RKO (cell line): ENCODE measurements around the gene CTAG2.
"Not testable (repeated sequence)": the region's sequence is repeated elsewhere in the genome, so short reads cannot be mapped to it uniquely, and the experiment has no call there.

Source experiments
- DNase-seq: peaks from one replicate; pipeline ENCODE4 v3.0.0-alpha.2; 2016; ENCODE audit warnings: low spot score

Gene CTAG2

GRCh38 chrX:154653413-154653812, at the start of gene CTAG2:
Gene CTAG2, minus strand, starts transcription at chrX:154653579. Its CDS starts 64 bp downstream, at chrX:154653515.
- DNase-seq: not testable (repeated sequence)

- DNase-seq: no peak
Measured at GRCh38 chrX:154698630-154699248, 45.4 kb upstream of the CTAG2 start.

- DNase-seq: no peak
Measured at GRCh38 chrX:154696676-154697045, 43.3 kb upstream of the CTAG2 start.

DNA sequence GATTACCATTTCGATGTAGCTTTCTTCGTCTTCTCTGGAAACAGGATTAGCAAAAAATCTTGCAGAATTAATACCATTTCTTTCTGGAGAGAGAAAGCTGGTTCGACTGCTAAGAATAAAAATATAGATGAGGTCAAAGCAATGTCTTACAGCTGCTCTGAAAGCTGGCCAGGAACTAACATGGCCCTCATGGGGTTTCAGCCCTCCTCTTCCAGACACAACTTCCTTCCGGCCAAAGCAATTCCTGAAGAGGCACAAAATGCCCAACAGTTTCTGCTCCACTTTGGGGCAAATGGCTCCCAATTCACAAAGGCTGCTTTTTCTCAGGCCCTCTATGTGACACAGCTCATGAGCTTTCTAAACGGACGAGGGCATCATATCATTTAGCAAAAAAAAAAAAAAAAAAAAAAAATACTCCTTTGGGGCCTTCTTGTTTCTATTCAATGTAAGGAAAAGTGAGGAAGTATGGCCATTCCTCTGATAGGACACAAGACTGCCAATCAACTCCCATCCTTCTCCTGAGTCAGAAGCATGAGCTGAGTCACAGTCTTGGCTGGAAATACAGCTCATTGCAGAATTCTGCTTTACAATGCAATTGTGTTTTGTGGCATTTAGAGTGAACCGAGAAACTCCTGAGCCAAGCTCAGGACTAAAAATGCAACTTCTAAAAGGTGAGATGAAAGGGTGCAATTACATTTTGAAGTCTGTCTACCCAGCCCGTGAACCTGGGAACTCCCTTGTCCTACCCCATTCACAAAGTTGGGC, 42.7 kb upstream of the CTAG2 start:
- DNase-seq: peak; percentile 72

DNA sequence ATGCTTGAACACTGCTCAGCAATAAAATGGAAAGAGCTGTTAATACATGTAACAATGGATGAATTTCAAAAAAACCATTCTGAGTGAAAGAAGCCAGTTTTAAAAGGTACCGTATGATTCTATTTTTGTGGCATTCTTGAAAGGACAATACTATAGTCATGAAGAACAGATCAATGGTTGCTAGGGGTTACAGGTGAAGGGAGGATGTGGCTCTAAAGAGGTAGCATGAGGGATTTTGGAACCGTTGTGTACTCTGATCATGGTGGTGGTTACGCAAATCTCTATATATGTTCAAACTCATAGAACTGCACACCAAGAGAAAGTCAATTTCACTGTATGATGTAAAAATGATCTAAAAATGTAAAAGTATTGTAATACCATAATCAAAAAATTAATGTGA, 40.0 kb upstream of the CTAG2 start:
- DNase-seq: no peak

DNA sequence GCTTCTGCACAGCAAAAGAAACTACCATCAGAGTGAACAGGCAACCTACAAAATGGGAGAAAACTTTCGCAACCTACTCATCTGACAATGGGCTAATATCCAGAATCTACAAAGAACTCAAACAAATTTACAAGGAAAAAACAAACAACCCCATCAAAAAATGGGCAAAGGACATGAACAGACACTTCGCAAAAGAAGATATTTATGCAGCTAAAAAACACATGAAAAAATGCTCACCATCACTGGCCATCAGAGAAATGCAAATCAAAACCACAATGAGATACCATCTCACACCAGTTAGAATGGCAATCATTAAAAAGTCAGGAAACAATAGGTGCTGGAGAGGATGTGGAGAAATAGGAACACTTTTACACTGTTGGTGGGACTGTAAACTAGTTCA, 37.1 kb upstream of the CTAG2 start:
- not testable (repeated sequence) for DNase-seq

DNA sequence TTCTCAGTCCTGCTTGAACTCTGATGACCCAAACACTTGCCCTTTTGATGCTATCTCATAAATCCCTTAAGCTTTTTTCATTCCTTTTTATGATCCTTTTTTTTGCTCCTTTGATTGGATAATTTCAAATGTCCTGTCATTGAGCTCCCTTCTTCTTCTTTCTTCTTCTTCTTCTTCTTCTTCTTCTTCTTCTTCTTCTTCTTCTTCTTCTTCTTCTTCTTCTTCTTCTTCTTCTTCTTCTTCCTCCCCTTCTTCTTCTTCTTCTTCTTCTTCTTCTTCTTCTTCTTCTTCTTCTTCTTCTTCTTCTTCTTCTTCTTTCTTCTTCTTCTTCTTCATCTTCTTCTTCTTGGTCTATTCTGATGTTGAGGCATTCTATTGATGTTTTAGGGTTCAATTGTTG, 18.7 kb upstream of the CTAG2 start:
- not testable (repeated sequence) for DNase-seq

GRCh38 chrX:154670848-154671247, 17.5 kb upstream of the CTAG2 start:
- DNase-seq: not testable (repeated sequence)

- DNase-seq: no peak
Measured at GRCh38 chrX:154661899-154662298, 8.5 kb upstream of the CTAG2 start.

DNA sequence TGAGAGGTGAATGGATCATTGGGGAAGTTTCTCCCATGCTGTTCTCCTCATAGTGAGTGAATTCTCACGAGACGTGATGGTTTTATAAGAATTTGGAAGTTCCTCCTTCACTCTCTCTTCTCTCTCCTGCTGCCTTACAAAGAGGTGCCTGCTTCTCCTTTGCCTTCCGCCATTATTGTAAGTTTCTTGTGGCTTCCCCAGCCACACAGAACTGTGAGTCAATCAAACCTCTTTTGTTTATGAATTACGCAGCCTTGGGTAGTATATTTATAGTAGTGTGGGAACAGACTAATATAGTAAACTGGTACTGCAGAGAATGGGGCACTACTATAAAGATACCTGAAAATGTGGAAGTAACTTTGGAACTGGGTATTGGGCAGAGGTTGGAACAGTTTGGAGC, 7.8 kb upstream of the CTAG2 start:
- no peak for DNase-seq

GRCh38 chrX:154660541-154660940, 7.2 kb upstream of the CTAG2 start:
- DNase-seq: no peak

DNA sequence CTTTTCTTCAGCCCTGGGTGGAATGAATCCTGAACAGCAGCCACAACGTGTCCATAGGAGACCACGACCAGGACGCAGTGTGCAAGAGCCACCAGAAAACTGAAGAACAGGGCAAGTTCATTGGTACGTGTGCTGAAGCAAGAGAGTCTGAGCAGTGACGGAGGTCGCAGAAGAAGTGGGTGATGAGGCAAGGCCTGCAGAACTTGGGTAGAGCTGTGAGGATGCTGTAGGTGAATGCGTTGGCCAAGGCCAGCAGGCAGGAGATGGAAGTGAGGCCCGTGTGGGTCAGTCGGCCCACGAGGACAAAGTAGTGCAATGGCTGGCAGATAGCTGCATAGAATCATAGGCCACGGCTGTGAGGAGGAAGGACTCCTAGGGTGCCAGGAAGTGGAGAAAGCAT, 5.6 kb upstream of the CTAG2 start:
- DNase-seq: no peak

GRCh38 chrX:154658187-154658586, 4.8 kb upstream of the CTAG2 start:
- no peak for DNase-seq

- DNase-seq: no peak
Measured at GRCh38 chrX:154657226-154657805, 3.9 kb upstream of the CTAG2 start.

- no peak for DNase-seq
Measured at GRCh38 chrX:154655786-154656185, 2.4 kb upstream of the CTAG2 start.

GRCh38 chrX:154655346-154655745, 2.0 kb upstream of the CTAG2 start:
- no peak for DNase-seq

DNA sequence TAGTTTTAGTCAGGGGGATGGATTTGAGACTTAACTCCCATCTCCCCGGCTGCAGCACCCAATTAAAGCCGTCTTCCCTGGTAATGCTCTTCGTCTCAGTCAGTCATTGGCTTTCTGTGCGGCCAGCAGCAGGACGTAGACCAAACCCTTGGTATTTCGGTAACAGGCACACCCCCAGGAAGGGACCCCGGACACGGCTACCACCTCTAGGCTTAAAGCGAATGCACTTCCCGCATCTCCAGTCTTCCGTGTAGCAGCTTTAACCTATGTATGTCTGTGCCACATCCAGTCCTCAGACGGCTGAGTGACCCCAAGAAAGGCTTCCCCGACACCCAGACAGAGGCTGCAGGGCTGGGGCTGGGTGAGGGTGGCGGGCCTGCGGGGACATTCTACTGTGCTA, 1.5 kb upstream of the CTAG2 start:
- DNase-seq: no peak

DNA sequence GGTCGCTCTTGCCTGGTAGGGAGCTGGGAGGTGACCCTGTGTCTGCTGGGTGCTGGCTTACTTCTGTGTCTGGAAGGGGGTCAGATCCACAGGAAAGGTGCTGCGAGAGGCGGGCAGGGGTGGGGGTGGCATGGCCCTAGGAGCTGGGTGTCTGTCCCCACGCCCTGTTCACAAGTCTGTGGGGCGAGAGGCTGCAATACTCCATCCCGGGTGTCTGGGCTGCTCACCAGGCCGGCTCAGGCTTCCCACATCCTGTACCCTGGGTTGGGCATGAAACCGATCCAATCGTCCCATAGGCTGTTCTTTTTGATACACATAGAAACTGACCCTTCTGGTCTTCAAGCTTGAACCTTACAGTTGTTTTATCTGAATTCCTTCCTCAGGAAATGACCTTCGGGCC, 993 bp upstream of the CTAG2 start:
- no peak for DNase-seq

DNA sequence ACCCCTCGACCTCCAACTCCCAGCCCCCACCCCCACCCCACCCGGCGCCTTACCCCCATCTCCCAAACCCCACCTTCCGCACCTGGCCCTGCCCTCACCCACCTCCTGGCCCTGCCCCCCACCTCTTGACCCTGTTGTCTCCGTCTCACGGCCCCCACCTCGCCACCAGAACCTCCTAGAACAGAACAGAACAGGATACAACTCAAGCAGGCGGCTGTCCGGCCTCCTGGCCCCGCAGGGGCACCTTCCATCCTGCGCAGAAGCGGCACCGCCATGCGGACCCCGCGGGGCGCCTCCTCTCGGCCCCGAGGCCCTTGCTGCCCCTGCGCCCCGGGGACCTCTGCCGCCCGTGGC, 354 bp downstream of the CTAG2 start:
- no peak for DNase-seq

GRCh38 chrX:154652311-154653047, 900 bp downstream of the CTAG2 start:
- no peak for DNase-seq

- no peak for DNase-seq
Measured at GRCh38 chrX:154650221-154650510, 3.2 kb downstream of the CTAG2 start.

- DNase-seq: no peak
Measured at GRCh38 chrX:154649503-154650220, 3.7 kb downstream of the CTAG2 start.
